ENCODE results near the gene MAP10. TPM values are rescaled to one million over a fixed set of nuclear protein-coding genes. Genes with fewer than 3 reads are reported as not detected.

The MAP10 gene
- total and polyA plus RNA-seq, 2 donors (not counting 1 experiment from before 2014, with no cell fraction given): 0.98 to 2.6 TPM

GRCh38 chr1:232806186-232806510, 932 bp downstream of the MAP10 start:
- no peak overlapping the region for H3K9ac ChIP-seq (ENCODE audit: insufficient read depth, low read length)
- H3K79me2 ChIP-seq (ENCODE audit: control insufficient read depth, insufficient read depth, low read length): no peaks in the 10 kb centered on the region
- no peak overlapping the region for H3K4me2 ChIP-seq (ENCODE audit: extremely low read depth, insufficient read depth, low read length)
- TF ChIP-seq, protein P1, sequence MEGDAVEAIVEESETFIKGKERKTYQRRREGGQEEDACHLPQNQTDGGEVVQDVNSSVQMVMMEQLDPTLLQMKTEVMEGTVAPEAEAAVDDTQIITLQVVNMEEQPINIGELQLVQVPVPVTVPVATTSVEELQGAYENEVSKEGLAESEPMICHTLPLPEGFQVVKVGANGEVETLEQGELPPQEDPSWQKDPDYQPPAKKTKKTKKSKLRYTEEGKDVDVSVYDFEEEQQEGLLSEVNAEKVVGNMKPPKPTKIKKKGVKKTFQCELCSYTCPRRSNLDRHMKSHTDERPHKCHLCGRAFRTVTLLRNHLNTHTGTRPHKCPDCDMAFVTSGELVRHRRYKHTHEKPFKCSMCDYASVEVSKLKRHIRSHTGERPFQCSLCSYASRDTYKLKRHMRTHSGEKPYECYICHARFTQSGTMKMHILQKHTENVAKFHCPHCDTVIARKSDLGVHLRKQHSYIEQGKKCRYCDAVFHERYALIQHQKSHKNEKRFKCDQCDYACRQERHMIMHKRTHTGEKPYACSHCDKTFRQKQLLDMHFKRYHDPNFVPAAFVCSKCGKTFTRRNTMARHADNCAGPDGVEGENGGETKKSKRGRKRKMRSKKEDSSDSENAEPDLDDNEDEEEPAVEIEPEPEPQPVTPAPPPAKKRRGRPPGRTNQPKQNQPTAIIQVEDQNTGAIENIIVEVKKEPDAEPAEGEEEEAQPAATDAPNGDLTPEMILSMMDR (conservative IDR thresholded peaks at IDR 0.05 in 1 of 2, IDR thresholded peaks at IDR 0.05 in 1 of 2; ENCODE audit: low read depth in 1 of 2, low read length in 2 of 2): no peak
- TF ChIP-seq EZH2 (IDR thresholded peaks at IDR 0.05; ENCODE audit: low read length, missing control alignments): no peak
- no peaks in the 10 kb centered on the region for H4K20me1 ChIP-seq (ENCODE audit: control insufficient read depth, extremely low read depth, insufficient read depth, low read length)
- no peaks in the 10 kb centered on the region for H3K27me3 ChIP-seq (ENCODE audit: control insufficient read depth, insufficient read depth, low read length)
- no peaks in the 10 kb centered on the region for H3K9me3 ChIP-seq (ENCODE audit: control insufficient read depth, insufficient read depth, low read depth, low read length)
- peak overlapping the region; percentile 45 for H2AFZ ChIP-seq (ENCODE audit: low read length)
- H3K4me3 ChIP-seq (replicated peaks in 1 of 4; ENCODE audit: control extremely low read depth in 1 of 4, insufficient read depth in 1 of 4, low read depth in 3 of 4, low read length in 4 of 4): peak overlapping the region in 2 of 4 experiments; percentile 65 to 67
- DNase-seq (ENCODE audit: low read depth in 2 of 2): no peak
- no peak overlapping the region for H3K27ac ChIP-seq (ENCODE audit: insufficient read depth, low read length)
- no peaks in the 10 kb centered on the region for H3K4me1 ChIP-seq (ENCODE audit: control insufficient read depth, extremely low read depth, insufficient read depth, low read length)
- H3K36me3 ChIP-seq (ENCODE audit: control insufficient read depth, insufficient read depth, low read length): no peaks in the 10 kb centered on the region

DNA sequence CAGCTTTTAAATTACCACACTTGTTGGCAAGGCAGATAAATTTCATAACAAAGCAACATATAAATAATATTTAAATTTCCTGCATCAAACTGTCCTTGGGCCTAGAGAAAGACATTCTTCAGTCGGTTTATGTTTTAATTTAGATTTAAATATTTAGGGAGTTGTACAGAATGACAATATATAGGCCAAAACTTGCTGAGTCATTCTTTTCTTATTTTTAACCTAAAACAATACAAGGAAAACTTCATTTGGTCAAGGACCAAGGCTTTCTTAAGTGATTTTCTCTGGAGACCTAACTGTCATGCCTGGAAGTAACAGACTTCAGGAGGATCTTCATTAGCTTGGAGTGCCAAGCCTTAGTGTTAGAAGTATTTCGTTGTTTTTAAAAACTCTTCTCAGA, 5.6 kb downstream of the MAP10 start:
- H3K27ac ChIP-seq (ENCODE audit: insufficient read depth, low read length): no peak overlapping the region
- no peaks in the 10 kb centered on the region for H4K20me1 ChIP-seq (ENCODE audit: control insufficient read depth, extremely low read depth, insufficient read depth, low read length)
- no peaks in the 10 kb centered on the region for H3K36me3 ChIP-seq (ENCODE audit: control insufficient read depth, insufficient read depth, low read length)
- no peak overlapping the region for H2AFZ ChIP-seq (ENCODE audit: low read length)
- H3K4me2 ChIP-seq (ENCODE audit: extremely low read depth, insufficient read depth, low read length): no peak overlapping the region
- H3K9ac ChIP-seq (ENCODE audit: insufficient read depth, low read length): no peak overlapping the region
- no peaks in the 10 kb centered on the region for H3K27me3 ChIP-seq (ENCODE audit: control insufficient read depth, insufficient read depth, low read length)
- TF ChIP-seq, protein P1 (conservative IDR thresholded peaks at IDR 0.05 in 1 of 2, IDR thresholded peaks at IDR 0.05 in 1 of 2; ENCODE audit: low read depth in 1 of 2, low read length in 2 of 2): no peak
- TF ChIP-seq EZH2 (IDR thresholded peaks at IDR 0.05; ENCODE audit: low read length, missing control alignments): no peak
- DNase-seq (ENCODE audit: low read depth in 2 of 2): peak in 1 of 2 donors; percentile 11
- H3K79me2 ChIP-seq (ENCODE audit: control insufficient read depth, insufficient read depth, low read length): no peaks in the 10 kb centered on the region
- H3K9me3 ChIP-seq (ENCODE audit: control insufficient read depth, insufficient read depth, low read depth, low read length): no peaks in the 10 kb centered on the region
- H3K4me1 ChIP-seq (ENCODE audit: control insufficient read depth, extremely low read depth, insufficient read depth, low read length): no peaks in the 10 kb centered on the region
- no peak overlapping the region for H3K4me3 ChIP-seq (replicated peaks in 1 of 4; ENCODE audit: control extremely low read depth in 1 of 4, insufficient read depth in 1 of 4, low read depth in 3 of 4, low read length in 4 of 4)

DNA sequence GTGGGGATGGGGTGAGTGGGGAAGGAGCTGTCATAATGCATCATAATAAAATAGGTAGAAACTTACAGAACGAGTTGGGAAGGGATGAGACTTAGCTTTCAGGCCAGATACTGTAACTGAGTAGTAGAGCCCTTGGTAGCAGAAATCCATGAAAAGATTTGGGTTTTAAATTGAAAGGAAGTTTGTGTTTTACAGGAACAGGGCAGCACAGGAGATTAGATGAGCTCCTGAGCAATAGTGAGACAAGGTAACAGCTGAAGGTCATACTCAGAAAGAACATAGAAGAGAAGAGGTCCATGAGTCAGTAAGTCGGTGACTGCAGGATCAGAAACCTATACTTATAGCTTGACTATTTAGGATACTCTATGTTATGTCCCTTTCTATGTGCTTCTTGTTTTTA, 7.3 kb downstream of the MAP10 start:
- no peaks in the 10 kb centered on the region for H3K9me3 ChIP-seq (ENCODE audit: control insufficient read depth, insufficient read depth, low read depth, low read length)
- DNase-seq (ENCODE audit: low read depth in 2 of 2): no peak
- H3K4me1 ChIP-seq (ENCODE audit: control insufficient read depth, extremely low read depth, insufficient read depth, low read length): no peaks in the 10 kb centered on the region
- H3K27ac ChIP-seq (ENCODE audit: insufficient read depth, low read length): no peak overlapping the region
- TF ChIP-seq, protein P1 (conservative IDR thresholded peaks at IDR 0.05 in 1 of 2, IDR thresholded peaks at IDR 0.05 in 1 of 2; ENCODE audit: low read depth in 1 of 2, low read length in 2 of 2): no peak
- no peak for TF ChIP-seq EZH2 (IDR thresholded peaks at IDR 0.05; ENCODE audit: low read length, missing control alignments)
- H3K79me2 ChIP-seq (ENCODE audit: control insufficient read depth, insufficient read depth, low read length): no peaks in the 10 kb centered on the region
- no peaks in the 10 kb centered on the region for H3K27me3 ChIP-seq (ENCODE audit: control insufficient read depth, insufficient read depth, low read length)
- H4K20me1 ChIP-seq (ENCODE audit: control insufficient read depth, extremely low read depth, insufficient read depth, low read length): no peaks in the 10 kb centered on the region
- H3K4me3 ChIP-seq (replicated peaks in 1 of 4; ENCODE audit: control extremely low read depth in 1 of 4, insufficient read depth in 1 of 4, low read depth in 3 of 4, low read length in 4 of 4): no peak overlapping the region
- H3K36me3 ChIP-seq (ENCODE audit: control insufficient read depth, insufficient read depth, low read length): no peaks in the 10 kb centered on the region
- H2AFZ ChIP-seq (ENCODE audit: low read length): no peak overlapping the region
- H3K4me2 ChIP-seq (ENCODE audit: extremely low read depth, insufficient read depth, low read length): no peak overlapping the region
- H3K9ac ChIP-seq (ENCODE audit: insufficient read depth, low read length): no peak overlapping the region
